Activated T-helper 1 cell treated with anti-CD3 and anti-CD28 coated beads, Interleukin-2, amount 50 U/mL, for 16 hours (primary cell): Measurements from ENCODE around the gene RHO.

Experiments
- DNase-seq, 2 donors: peaks; one replicate each; pipeline ENCODE4 v3.0.0-alpha.2; 2020; ENCODE audit warnings: low read depth in 1 of 2, low spot score in 1 of 2

Gene RHO

DNA sequence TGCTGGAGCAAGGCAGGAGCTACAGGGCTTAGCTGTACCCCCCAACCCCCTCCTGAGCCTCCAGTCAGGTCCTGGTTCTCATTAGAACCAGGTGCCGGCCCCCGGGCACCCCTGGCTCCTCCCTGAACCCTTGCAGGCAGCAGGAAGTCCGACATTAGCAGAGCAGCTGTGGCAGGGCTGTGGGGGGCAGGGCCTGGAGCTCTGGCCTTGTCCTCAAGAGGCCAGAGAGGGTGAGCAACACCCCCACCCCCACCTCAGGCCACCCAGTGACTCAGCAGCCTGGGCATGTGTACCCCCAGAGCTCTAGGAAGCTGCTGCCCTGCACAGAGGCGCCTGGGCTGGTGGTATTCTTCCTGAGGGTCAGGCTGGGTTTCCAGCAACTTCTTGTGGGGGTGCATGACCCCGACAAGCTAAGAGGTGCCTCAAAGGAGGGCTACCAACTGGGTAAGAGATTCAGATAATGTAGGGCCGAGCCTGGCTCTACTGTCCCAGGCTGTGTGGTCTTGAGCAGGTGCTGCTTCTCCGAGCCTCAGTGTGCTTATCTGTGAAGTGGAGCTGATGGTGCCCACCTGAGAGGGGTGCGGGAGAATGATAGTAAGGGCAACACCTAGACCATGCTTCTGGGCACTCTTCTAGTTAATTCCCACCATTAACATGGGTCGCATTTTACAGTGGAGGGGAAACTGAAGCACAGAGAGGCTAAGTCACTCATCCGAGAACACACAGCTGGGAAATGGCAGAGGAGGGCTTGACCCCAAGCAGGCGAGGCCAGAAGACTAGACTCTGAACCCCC lies 30.5 kb downstream of the RHO start:
- DNase-seq, result no peak

DNA sequence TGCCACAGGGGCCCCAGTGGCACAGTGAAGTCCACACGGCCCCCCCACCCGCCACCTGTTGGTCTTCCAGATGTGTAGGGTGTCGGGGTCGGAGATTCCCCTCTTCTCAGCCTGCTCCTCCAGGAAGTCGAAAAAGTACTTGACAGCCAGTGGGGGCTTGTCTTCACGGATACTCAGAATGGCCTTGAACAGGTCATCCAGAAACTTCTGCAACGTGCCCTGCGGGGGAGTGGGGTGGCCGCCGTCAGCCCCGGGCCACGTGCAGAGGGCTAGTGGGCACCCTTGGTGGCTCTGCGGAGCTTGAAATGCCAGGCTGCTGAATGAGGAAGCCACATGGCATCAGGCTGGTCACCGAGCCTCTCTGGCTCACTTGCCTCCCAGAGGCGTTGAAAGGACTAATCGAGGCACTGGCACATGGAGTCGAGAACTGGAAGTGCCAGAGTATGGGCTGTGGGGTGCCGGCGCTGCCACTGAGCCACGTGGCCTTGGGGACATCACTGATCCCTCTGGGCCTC lies 31.2 kb downstream of the RHO start:
- DNase-seq, result no peak

DNA sequence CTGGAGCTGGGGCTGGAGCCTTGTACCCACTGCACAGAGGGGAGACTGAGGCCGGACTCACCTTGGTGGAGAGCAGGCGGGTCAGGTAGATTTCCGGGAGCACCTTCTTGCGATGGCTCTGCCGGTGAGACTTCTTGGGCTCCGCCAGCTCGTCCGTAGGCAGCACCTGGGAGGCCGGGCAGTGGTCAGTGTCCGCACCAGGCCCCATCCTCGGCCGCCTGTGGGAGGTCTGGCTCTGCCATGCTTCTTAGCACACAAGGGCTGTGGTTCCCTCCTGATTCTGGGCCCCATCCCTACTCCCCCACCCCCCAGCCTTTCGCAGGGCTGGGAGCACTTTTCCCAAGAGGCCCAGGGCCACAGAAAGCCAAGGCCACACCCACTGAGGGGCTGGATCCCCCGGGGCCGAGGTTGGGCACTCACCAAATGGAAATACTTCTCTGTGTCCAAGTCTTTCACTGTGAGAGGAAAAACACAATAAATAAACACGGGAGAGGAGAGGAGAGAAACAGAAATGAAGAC lies 31.9 kb downstream of the RHO start:
- no peak for DNase-seq

DNA sequence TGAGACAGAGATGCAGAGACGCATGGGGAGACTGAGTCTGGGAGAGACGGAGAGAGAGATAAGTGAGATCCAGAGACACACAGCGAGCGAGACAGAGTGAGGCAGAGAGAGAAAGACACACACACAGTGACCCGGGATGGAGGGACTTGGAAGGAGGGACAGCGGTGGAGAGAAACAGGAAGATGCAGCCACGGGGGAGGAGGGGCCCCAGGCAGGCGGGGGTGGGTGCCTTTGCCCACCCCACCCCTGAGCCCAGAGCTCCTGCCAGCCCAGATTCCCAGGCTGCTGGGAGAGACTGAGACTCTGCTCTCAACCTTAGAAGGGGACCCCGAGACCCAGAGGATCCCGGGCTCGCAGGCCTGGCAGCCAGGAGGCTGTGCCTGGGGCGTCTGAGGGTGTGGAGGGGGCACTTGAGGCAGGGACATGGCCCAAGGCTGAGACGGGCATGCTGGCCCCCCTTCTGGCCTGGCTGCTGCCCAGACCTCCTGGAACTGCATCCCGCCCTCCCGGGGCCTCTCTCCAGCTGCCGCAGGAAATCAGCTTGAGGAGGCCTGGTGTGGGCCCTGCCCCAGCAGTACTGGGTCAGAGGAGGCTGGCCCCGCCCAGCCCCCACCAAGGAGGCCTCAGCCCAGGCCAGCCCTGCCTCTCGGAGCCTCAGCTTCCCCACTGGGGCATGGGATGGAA lies 32.6 kb downstream of the RHO start:
- no peak for DNase-seq

DNA sequence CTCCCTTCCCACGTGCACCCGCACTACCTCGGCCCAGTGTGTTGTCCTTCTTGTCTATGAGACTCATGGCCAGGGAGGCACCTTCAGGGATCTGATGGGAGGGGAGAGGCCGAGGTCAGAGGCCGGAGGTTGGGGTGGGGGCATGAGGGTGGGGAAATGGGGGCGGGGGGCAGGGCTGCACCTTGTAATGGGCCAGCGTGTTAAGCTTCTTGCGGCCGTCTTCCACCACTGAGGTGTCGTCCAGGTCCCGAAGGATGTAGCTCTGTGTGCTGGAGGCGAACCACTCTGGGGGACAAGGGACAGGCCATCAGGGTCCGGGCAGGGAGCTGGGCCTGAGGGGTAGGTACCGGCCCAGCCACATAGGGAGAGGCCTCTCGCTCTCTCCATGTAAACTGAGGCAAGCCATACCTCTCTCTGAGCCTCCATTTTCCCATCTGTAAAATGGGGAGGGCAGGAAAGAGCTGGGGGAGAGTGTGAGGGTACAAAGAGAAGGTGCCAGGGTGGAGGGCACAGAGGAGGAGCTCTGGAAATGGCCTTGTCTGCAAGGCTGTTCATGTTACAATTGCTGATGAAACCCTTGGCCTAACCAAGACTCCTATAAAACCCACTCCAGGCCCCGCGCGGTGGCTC lies 33.3 kb downstream of the RHO start:
- no peak for DNase-seq

DNA sequence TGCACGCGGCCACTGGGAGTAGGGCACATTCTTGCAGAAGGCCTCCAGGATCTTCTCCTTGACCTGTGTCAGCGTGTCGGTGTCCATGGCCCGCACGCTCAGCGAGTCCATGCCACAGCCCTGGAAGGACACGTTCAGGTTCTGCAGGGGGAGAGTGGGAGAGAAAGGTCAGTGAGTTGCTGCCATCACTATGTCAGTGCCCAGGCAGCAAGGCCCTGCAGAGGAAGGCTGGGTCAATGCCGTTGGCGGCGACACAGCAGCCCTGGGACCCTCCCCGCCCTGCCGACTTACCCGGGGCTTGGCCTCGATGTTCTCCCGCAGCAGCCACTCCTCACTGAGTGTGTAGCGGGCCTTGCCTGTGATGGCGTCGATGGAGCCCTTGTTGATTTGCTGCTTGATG lies 34.4 kb downstream of the RHO start:
- no peak for DNase-seq

DNA sequence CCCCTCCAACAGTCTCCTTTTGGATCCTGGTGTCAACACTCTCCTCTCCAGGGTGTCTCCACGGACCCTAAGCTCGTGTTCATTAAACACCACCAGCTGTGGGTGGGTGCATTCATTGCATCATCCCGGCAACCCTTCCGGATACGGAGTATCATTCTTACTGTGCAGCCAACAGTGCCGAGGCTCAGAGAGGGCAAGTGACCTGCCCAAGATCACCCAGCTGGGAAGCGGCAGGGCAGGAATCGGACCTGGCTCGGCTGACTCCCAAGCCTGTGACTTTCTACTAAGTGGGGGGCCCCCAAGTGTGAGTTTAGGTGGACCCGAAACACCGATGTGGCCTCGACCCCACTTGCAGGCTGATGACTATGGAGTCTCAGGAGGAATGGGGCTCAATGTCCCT lies 34.9 kb downstream of the RHO start:
- DNase-seq, result no peak

DNA sequence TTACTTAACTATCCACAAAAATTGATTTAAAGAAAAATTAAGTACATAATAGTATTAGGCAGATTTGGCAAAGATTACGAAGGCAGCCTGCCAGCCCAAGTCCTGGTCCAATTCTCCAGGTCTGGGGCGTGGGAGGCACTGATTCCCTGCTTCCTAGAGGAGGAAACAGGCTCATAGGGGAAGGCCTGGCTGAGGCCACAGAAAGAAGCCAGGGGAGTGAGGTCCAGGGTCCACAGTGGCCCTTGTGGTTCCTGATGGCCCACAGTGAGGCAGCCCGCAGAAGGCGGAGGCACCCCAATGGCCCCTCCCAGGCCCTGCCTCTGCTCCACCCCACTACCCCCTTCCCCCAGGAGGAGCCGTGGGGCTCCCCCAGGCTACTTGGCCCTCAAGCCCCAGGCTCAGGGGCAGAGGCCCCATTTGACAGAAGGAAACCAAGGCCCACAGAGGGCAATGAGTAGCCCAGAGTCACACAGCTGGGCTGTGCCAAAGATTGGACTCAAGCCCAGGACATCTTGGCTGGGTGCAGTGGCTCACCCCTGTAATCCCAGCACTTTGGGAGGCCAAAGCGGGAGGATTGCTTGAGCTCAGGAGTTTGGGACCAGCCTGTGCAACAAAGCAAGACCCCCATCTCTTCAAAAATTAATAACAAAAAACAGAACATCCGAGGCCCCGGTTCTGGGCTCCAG lies 35.6 kb downstream of the RHO start:
- no peak for DNase-seq

DNA sequence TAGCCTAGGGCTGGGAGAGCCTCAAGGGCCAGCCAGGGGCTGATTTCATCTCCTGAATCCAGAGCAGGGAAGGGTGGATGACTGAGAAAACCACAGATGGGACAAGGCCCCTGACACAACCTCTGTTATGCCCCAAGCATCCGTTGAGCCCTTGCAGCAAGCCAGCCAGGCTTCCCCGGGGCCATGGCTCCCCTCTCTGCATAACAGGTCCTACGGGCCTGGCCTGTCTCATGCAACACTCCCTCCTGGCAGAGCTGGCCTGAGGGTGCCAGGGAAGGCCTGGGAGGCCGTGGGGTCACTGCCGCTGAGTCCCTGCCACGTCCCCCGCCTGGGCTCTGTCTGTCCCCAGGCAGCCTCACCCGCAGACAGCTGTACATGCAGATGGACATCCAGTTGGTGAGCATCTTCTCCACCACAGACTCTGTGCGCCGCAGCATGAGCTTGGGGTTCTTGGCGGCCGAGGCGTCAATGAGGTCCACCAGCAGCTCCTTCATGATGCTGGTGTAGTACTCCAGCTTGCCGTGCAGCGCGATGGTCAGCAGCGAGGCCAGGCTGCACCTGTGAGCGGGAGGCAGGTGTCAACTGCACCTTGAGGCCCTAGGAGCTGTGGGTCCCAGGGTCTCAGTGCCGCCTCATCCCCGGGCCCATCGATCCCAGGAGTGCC lies 36.7 kb downstream of the RHO start:
- DNase-seq, result no peak

DNA sequence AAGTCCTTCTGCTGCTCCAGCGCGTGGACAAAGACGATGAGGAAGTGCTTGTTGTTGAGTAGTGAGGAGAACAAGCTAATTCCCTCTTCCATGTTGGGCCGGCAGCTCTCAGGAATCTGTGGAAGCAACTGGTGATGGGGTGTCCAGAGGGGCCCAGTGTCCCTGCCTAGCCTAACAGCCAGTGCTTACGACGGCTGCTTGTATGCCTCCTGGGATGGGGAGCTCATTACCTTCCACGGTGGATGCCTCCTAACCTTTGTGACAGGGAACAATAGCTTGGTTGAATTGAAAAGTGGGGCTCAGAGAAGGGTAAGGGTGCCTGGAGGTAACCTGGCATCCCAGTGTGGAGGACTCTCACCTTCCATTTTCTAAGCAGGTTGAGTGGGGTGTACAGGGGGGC lies 37.5 kb downstream of the RHO start:
- no peak for DNase-seq

DNA sequence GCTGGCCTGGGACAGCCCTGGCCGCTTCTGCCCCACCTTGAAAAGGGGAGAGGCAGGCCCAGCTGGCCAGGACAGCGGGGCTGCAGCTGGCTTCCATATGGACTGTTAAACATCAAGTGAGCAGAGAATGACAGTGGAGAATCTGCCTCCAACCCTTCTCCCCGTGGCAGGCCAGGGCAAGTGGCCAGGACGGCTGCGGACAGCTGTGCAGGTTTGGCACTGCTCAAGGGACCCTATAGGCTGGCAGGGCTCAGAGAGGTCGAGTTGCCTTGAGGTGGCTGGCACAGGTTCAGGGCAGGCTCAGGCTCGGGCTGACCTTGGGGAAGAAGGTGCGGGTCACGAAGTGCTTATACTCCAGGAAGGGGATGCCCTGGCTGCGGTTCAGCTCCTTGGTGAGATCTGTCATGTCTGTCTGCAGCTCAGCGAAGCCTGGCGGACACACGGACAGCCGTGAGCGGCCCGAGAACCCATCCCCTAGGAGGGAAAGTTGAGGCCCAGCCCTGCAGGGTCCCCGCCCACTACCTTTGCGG lies 38.8 kb downstream of the RHO start:
- DNase-seq, result no peak

DNA sequence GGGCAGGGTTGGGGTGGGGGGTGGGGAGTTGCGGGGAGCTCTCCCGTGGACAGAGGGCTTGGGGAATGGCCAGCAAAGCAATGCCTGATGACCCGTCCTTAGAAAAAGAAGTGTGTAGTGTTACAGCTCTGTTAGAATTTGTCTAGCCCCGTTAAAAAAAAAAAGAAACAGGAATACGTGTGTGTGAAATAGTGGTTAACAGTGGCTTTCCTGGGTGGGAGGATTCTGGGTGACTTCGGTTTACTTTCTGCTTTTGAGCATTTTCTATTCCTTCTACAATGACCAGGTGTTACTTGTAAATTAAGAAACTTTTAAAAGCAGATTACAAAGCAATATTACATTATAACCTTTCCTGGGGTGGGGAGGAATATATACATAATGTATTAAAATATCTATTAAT lies 39.5 kb downstream of the RHO start:
- no peak for DNase-seq

DNA sequence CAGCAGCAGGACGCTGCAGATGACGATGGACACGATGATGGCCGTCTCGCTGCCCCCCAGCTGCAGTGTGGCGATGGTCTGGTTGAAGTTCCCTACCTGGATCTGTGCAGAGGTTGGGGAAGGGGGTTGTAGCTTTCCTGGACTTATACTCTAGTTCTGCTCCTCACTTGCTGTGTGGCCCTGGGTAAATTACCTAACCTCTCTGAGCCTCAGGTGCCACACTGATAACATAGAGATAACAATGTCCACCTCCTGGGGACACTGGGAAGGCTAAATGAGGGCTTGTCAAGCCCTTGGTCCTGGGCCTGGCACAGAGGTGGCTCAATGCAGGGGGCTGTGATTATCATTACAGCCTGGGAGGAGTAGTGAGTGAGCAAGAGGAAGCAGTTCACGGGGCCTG lies 41.4 kb downstream of the RHO start:
- no peak for DNase-seq

DNA sequence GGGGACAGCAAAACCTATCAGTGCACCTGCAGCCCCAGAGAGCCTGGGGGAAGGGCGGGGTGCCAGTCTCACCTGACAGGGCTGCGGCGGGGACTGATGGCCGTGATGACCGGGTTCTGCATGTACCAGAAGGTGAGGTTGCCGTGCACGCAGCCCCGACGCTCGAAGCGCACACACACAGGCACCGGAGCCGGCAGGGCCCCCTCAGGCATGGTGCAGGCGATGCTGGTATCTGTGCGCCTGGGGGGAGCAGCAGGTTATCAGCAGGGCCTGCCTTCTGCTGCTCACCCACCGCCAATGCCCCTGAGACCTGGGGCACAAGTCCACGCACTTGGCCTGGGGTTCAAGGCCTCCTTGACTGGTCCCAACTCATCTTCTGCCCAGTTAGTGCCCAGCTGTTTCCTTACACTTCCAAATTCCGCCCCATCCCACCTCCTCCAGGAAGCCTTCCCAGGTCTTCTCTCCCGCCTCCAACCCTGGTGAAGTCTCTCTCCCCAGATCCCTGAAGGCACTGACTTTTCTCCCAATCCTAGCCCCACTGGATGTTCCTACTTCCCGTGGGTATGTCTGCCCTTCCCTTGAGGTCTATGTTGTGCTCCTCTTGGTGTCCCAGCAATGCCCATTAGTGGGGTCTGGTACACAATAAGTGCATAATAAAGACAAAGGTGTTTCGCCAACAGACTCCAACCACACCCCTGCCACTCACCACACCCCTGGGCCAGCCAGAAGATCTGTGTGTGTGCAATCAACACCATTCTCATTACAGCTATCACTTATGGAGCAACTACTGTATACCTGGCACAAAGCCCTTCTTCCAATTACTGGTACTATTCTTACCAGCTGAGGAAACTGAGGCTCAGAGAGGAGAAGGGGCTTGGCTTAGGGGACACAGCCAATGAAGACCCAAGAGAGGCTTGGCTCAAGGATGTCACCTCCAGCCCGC lies 43.4 kb downstream of the RHO start:
- no peak for DNase-seq

DNA sequence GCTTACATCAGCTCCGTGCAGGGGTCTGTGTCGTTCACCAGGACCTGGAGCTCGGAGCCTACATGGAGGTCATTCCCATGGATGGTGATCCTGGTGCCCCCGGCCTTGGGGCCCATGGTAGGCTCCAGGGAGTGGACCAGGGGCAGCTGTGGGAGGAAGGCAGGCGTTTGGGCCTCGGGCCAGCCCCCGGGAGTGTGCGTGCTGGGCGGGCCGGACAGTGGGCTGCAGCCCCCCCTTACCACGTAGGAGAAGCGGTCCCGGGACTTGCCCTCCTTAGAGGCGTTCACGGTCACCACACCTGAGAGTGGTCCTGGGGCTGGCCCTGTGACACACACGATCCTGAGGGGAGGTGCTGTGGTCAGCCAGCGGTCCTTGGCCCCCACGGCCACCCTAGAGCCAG lies 44.2 kb downstream of the RHO start:
- DNase-seq, result no peak

DNA sequence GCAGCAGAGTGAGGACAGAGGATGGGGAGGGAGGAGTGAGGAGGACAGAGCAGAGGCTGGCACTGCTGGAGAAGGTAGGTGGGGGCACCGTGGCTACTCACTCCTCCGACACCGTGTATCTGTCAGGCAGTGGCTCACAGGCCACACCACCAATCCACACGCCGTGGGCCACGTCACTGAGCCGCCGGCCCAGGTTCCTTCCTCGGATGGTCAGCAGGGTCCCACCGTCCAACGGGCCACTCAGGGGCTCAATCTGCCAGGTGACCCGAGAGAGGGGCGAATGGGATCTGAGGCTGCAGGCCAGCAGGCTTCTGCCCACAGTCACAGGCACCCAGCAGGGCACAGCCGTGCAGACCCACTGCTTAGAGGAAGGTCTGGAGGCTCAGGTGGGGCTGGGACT lies 45.1 kb downstream of the RHO start:
- DNase-seq, result no peak

DNA sequence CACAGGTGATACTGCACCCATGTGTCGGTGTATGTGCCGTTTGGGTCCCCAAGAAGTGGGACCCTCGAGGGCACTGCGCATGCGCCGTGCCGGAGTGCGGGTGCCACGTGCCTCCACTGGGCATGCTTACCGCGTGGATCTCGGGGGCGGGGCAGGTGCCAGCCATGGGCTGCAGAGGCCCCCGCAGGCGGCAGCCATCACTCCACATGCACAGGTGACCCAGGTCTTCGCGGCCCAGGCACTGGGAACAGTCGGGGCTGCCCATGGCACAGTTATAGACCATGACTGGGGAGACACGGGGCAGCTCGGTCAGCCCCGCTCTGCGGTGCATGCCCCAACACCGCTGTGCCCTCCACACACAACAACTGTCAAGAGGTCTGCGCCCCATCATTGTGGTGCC lies 45.8 kb downstream of the RHO start:
- no peak for DNase-seq

DNA sequence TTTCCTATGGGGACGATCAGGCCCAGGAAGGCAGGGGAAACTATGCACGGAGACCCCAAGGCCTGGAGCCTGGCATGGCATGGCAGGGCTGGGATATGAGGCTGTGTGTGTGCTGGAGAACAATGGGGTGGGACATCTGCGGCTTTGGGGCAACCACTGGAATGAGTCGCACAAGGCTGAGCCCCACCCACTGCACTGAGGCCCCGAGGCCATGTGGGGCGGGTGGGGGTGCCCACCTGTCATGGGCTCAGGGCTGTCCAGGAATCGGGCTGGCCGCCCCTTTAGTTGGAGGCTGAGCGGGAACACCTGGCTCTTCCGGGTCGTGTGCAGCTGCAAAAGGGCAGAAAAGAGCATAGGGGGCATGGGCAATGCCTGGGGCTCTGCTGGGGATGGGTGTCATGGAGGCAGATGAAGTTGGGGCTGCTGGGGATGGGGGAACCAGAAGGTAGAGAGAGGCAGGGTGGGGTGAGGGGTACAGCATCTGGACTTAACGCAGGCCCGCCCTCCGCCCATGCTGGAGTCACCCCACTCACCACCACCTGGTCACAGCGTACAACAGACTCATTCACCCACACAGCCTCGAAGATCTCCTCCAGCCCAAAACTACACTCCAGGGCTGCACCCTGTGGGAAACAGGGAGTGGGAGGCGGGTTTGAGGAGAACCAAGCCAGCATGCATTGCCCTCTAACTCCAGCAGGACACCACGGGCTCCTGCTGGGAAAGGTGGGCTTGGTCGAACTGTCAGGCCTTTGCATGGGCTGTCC lies 47.0 kb downstream of the RHO start:
- no peak for DNase-seq

DNA sequence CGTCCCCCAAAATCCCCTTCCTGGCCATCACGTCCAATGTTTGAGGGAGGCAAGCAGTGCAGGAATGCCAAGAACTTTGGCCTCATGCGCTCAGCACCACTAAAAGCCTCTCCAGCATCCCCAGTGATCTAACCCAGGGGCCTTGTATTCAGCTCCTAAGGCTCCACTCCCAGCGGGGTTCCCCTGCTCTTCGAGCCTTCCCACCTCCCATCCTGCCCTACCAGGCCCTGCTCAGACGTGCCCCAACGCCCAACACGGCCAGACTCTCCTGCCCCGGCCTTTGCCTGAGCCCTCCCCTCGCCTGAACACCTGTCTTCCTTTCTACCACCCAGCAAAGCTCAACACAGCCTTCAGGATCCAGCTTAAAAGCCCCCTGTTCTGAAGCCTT lies 47.6 kb downstream of the RHO start:
- DNase-seq, result no peak
